Fibroblast of pulmonary artery (primary cell): Measurements from ENCODE around the gene CCDC197.
A peak's percentile ranks its signal among the peaks of the same experiment; 100 is the strongest.

Experiments
- DNase-seq: peaks from one replicate; pipeline ENCODE4 v3.0.0-alpha.2; 2010; ENCODE audit warnings: low read depth
- H3K4me3 ChIP-seq: replicated peaks from 2 replicates; pipeline ENCODE4 v1.5.1; 2011; ENCODE audit warnings: low read depth, mild to moderate bottlenecking, control low read depth, low read length, moderate library complexity
- TF ChIP-seq, protein P1 (sequence below): IDR thresholded peaks from 2 replicates; pipeline ENCODE4 v1.5.1; 2011; ENCODE audit warnings: mild to moderate bottlenecking, control low read depth, low read length, inconsistent platforms; ENCODE audit errors: missing control alignments

CCDC197 gene

GRCh38 chr14:94051115-94051514 lies 54.0 kb downstream of the CCDC197 start:
- no peak overlapping the region for H3K4me3 ChIP-seq
- peak; percentile 66 for DNase-seq
- TF ChIP-seq, protein P1, sequence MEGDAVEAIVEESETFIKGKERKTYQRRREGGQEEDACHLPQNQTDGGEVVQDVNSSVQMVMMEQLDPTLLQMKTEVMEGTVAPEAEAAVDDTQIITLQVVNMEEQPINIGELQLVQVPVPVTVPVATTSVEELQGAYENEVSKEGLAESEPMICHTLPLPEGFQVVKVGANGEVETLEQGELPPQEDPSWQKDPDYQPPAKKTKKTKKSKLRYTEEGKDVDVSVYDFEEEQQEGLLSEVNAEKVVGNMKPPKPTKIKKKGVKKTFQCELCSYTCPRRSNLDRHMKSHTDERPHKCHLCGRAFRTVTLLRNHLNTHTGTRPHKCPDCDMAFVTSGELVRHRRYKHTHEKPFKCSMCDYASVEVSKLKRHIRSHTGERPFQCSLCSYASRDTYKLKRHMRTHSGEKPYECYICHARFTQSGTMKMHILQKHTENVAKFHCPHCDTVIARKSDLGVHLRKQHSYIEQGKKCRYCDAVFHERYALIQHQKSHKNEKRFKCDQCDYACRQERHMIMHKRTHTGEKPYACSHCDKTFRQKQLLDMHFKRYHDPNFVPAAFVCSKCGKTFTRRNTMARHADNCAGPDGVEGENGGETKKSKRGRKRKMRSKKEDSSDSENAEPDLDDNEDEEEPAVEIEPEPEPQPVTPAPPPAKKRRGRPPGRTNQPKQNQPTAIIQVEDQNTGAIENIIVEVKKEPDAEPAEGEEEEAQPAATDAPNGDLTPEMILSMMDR = peak; percentile 64

DNA sequence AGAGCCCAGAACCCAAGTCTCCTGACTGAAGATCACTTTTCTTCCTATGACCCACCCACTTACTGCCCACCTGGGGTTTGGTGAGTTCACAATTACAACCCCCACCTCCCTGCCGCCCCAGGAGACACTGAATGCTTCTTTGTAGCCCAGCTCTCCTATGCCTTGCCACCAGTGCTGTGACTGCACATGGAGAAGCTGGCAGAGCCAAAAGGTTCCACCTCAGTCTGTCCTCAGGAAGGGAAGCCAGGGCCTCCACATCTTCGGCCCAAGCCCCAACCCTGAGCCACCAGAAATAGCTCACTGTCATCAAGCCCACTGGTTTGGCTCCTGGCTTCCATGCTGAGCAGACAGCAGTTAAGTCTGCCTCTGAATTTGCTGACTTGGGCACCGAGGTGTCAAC lies 54.7 kb downstream of the CCDC197 start:
- H3K4me3 ChIP-seq = no peak overlapping the region
- no peak for DNase-seq
- TF ChIP-seq, protein P1 = no peak

DNA sequence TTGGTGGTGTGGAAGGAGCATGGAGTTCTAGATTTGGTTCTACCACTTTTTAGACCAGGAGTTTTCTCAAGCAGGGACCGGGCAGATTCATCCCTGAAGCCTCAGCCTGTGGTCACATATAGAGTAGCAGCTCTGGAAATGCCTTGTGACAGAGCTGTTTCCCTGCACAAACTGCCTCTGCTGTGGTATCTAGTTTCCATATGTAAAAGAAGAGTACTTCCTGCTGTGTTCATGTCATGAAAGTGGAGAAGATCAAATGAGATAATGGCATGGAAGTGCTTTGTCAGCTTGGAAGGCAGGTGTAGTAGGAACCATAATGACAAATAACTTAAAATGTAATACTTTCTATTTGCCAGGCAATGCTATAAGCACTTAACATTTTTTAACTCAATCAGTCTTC lies 55.1 kb downstream of the CCDC197 start:
- TF ChIP-seq, protein P1 = no peak
- no peak for DNase-seq

GRCh38 chr14:94052662-94053061 lies 55.6 kb downstream of the CCDC197 start:
- TF ChIP-seq, protein P1 = no peak
- no peak for DNase-seq
- no peak overlapping the region for H3K4me3 ChIP-seq

More for the DNA sequence above, 55.1 kb downstream of the CCDC197 start:
- H3K4me3 ChIP-seq = no peak overlapping the region

DNA sequence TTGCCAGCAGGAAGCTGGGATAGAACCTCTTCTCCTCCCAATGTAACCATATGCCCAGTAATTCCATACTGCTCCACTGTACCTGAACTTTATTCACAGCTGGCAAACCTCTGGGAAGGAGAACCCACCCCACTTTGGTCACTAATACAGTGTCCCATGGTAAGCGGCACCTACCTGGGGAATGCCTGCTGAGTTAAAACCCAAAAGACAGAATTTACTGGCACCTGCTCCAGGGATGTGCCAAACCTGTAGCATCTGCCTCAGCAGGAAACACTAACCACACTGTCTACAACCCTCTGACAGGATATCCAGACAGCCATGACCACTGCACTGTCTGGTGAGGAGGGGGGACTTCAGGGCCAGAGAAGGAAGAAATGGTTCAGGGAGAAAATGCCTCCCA lies 57.3 kb downstream of the CCDC197 start:
- DNase-seq = no peak
- TF ChIP-seq, protein P1 = no peak
- no peak overlapping the region for H3K4me3 ChIP-seq

DNA sequence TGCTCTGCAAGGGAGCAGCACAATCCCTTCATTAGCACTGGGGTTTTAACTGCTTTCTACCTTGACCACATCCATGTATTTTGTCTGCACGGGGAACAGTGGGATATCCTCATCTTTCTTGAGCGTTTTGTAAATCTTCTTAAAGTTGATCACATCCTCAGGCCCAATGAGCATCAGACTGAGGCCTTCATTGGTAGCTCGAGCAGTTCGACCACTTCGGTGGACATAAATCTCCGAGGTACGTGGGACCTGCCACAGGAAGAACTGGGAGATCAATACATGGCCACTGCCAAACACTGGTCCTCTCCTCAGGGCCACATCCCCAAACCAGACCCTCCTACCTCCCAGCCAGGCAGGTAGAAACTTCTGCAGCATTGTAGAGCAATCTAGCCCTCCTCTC lies 57.8 kb downstream of the CCDC197 start:
- TF ChIP-seq, protein P1 = no peak
- no peak overlapping the region for H3K4me3 ChIP-seq
- no peak for DNase-seq

GRCh38 chr14:94056579-94057308 lies 59.6 kb downstream of the CCDC197 start:
- peak; percentile 36 for DNase-seq
- H3K4me3 ChIP-seq = no peak overlapping the region
- TF ChIP-seq, protein P1 = no peak
